Endothelial cell of umbilical vein (primary cell): Measurements from ENCODE around the gene ADCY5. TPM values are rescaled to one million over a fixed set of nuclear protein-coding genes. Genes with fewer than 3 reads are reported as not detected.

ENCODE experiments used
- BruUV-seq: library from RNA; stranded (reverse); fragments of 400-500 nt; replicated peaks from 2 replicates; lab custom pipeline; 2021; lab: Mats Ljungman, UMichigan
- CTCF ChIA-PET: fragments of 300-600, 350-600 bp; sonication (Branson Sonifier 250); formaldehyde crosslinking; loops from one replicate; lab custom pipeline; 2021; ENCODE audit warnings: antibody characterized with exemption, inconsistent platforms; lab: Charles Lee
- POLR2A ChIA-PET: fragments of 300-600, 350-600 bp; sonication (Branson Sonifier 250); formaldehyde crosslinking; loops from one replicate; lab custom pipeline; 2021; ENCODE audit warnings: antibody characterized with exemption, inconsistent platforms; lab: Charles Lee
- DNase-seq: peaks from one replicate; pipeline ENCODE4 v3.0.0-alpha.2; 2011; ENCODE audit warnings: low read depth, low spot score
- FAIRE-seq: peaks from 2 replicates; lab custom pipeline; 2011; peaks lifted over from hg19 to GRCh38; lab: Jason Lieb, UNC
- H2AFZ ChIP-seq: 2 replicates; pipeline ENCODE4 v1.6.0; 2012; ENCODE audit warnings: low read depth, low read length, control low read depth, inconsistent platforms
- H3K27ac ChIP-seq: 2 replicates; pipeline ENCODE4 v1.5.1; 2011; ENCODE audit warnings: low read depth, mild to moderate bottlenecking, control low read depth, low read length, moderate library complexity; ENCODE audit not compliant: insufficient read depth
- H3K27me3 ChIP-seq, 2 experiments: 2 replicates each; pipeline versions ENCODE4 v1.6.0 to v1.6.1; 2011; ENCODE audit warnings: low read length in 2 of 2, mixed read lengths in 1 of 2; ENCODE audit not compliant: control insufficient read depth in 2 of 2, insufficient read depth in 2 of 2
- H3K36me3 ChIP-seq, 2 experiments: 2 replicates in 1 of 2; 3 replicates in 1 of 2; pipeline ENCODE4 v1.5.1; 2011; ENCODE audit warnings: low read length in 2 of 2, mild to moderate bottlenecking in 1 of 2, moderate library complexity in 1 of 2; ENCODE audit not compliant: control insufficient read depth in 2 of 2, insufficient read depth in 2 of 2; ENCODE audit errors: extremely low read depth in 1 of 2
- H3K4me1 ChIP-seq: 3 replicates; pipeline ENCODE4 v1.5.1; 2011; ENCODE audit warnings: mild to moderate bottlenecking, low read length; ENCODE audit not compliant: control insufficient read depth, insufficient read depth; ENCODE audit errors: extremely low read depth
- H3K4me2 ChIP-seq: 2 replicates; pipeline ENCODE4 v1.6.1; 2011; ENCODE audit warnings: low read length, control low read depth, mixed read lengths; ENCODE audit not compliant: insufficient read depth
- H3K4me3 ChIP-seq, 3 experiments: fragments of 200-600 bp in 1 of 3; sonication (generic), shearing (Covaris generic) in 1 of 3; replicated peaks in 1 of 3; 2 replicates each; pipeline ENCODE4 v1.5.1; 2011 to 2016; ENCODE audit warnings: control low read depth in 3 of 3, low read length in 3 of 3, mild to moderate bottlenecking in 2 of 3, inconsistent platforms in 1 of 3, low read depth in 1 of 3, moderate library complexity in 1 of 3; ENCODE audit not compliant: insufficient read depth in 1 of 3
- H3K79me2 ChIP-seq: 2 replicates; pipeline ENCODE4 v1.6.0; 2012; ENCODE audit warnings: low read length, inconsistent platforms; ENCODE audit not compliant: control insufficient read depth, insufficient read depth
- H3K9ac ChIP-seq: replicated peaks from 2 replicates; pipeline ENCODE3; 2011; ENCODE audit warnings: low read length, control low read depth; ENCODE audit not compliant: insufficient read depth; ENCODE audit errors: extremely low read depth
- H3K9me1 ChIP-seq: replicated peaks from 3 replicates; pipeline ENCODE4 v1.6.0; 2011; ENCODE audit warnings: mild to moderate bottlenecking, low read length; ENCODE audit not compliant: control insufficient read depth, insufficient read depth; ENCODE audit errors: extremely low read depth
- H3K9me3 ChIP-seq: replicated peaks from 2 replicates; pipeline ENCODE4 v1.5.1; 2012; ENCODE audit warnings: low read length, inconsistent platforms; ENCODE audit not compliant: control insufficient read depth, insufficient read depth
- H4K20me1 ChIP-seq: replicated peaks from 2 replicates; pipeline ENCODE3; 2011; ENCODE audit warnings: mild to moderate bottlenecking, low read length; ENCODE audit not compliant: control insufficient read depth, insufficient read depth; ENCODE audit errors: extremely low read depth
- EZH2 ChIP-seq: IDR thresholded peaks from 2 replicates; pipeline ENCODE4 v1.6.1; 2012; ENCODE audit warnings: borderline replicate concordance, low read depth, mild to moderate bottlenecking, moderate library complexity, low read length, inconsistent platforms; ENCODE audit not compliant: severe bottlenecking
- FOS ChIP-seq: IDR thresholded peaks from 2 replicates; pipeline ENCODE4 v1.6.1; 2011; ENCODE audit warnings: mild to moderate bottlenecking, low read length, moderate library complexity, borderline replicate concordance; ENCODE audit not compliant: insufficient read depth
- GATA2 ChIP-seq: IDR thresholded peaks from 2 replicates; pipeline ENCODE4 v1.7.0; 2011; ENCODE audit warnings: low read depth, mild to moderate bottlenecking, moderate library complexity, mixed read lengths, low read length; ENCODE audit not compliant: insufficient read length, insufficient read depth
- JUN ChIP-seq: IDR thresholded peaks from 2 replicates; pipeline ENCODE4 v1.6.1; 2011; ENCODE audit warnings: borderline replicate concordance, low read depth; ENCODE audit not compliant: insufficient read length, insufficient read depth
- MYC ChIP-seq: IDR thresholded peaks from one replicate; pipeline ENCODE4 v1.6.1; 2011; ENCODE audit warnings: mild to moderate bottlenecking, low read depth, low read length
- POLR2A ChIP-seq: IDR thresholded peaks from 2 replicates; pipeline ENCODE4 v1.6.1; 2012; ENCODE audit warnings: low read depth, mild to moderate bottlenecking, control low read depth, low read length
- POLR2AphosphoS5 ChIP-seq: IDR thresholded peaks from 2 replicates; pipeline ENCODE4 v1.6.1; 2012; ENCODE audit warnings: low read depth, mild to moderate bottlenecking, control low read depth, low read length, moderate library complexity; ENCODE audit not compliant: insufficient read depth
- dilution Hi-C: fragments of 300-500 bp; cut with MboI; formaldehyde crosslinking; loops from one replicate; pipeline ENCODE4 v1.15.0; 2019; ENCODE audit warnings: low sequenced_read_pairs; ENCODE audit not compliant: extremely low pct_ligation_motif_present
- intact Hi-C: fragments of 100-400 bp; cut with micrococcal nuclease; formaldehyde crosslinking; loops from one replicate; pipeline ENCODE4 v1.10.0; 2022
- polyA plus RNA-seq, 4 experiments: library from polyadenylated mRNA; depleted of rRNA in 3 of 4; stranded (reverse) in 3 of 4; unstranded in 1 of 4; fragments of >200 nt; gene quantifications; 2 replicates each; pipeline versions ENCODE4 v1.2.1 to v1.2.3, GENCODE V29; 2011 to 2012; ENCODE audit warnings: missing spikeins in 1 of 4
- total RNA-seq: library from RNA; stranded (reverse); gene quantifications from 2 replicates; pipeline ENCODE4 v1.2.3, GENCODE V29; 2021
- TF ChIP-seq, protein P1 (sequence below): IDR thresholded peaks from 2 replicates; pipeline ENCODE4 v1.6.1; 2011; ENCODE audit not compliant: insufficient read depth, insufficient read length
- TF ChIP-seq, protein P2 (sequence below), 2 donors: IDR thresholded peaks; 1 replicate in 1 of 2; 2 replicates in 1 of 2; pipeline ENCODE4 v1.5.1; 2011; ENCODE audit warnings: low read length in 2 of 2, mild to moderate bottlenecking in 2 of 2, moderate library complexity in 2 of 2, control low read depth in 1 of 2, inconsistent platforms in 1 of 2, low read depth in 1 of 2; ENCODE audit not compliant: insufficient read depth in 1 of 2; ENCODE audit errors: extremely low read depth in 1 of 2

Gene ADCY5
- total and polyA plus RNA-seq, 2 donors (not counting 3 experiments of a cell fraction or from before 2014, with no cell fraction given) = 0.01 TPM; not detected in 1

DNA sequence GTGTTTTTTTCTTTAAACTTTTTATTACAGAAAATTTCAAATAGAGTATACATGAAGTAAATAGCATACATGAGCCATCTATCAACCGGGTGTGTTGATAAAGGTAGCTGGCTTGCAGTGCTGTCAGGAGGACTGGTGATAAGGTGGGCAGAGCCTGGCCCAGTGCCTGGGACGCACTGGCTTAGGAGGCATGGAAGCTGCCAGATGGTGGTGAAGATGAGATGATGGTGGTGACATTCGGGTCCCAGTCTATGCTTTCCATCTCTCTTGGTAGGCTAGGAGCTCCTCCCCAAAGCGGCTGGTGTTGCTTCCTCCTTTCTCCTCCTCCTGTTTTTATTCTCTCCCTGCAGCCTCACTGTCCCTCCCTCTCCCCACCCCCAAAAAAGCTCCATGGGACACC, 101.7 kb downstream of the ADCY5 start:
- TF ChIP-seq JUN = no peak
- no peak for TF ChIP-seq FOS
- TF ChIP-seq POLR2AphosphoS5 = no peak
- TF ChIP-seq MYC = no peak
- no peak for TF ChIP-seq EZH2
- TF ChIP-seq, protein P1, sequence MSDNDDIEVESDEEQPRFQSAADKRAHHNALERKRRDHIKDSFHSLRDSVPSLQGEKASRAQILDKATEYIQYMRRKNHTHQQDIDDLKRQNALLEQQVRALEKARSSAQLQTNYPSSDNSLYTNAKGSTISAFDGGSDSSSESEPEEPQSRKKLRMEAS = no peak
- TF ChIP-seq, protein P2, sequence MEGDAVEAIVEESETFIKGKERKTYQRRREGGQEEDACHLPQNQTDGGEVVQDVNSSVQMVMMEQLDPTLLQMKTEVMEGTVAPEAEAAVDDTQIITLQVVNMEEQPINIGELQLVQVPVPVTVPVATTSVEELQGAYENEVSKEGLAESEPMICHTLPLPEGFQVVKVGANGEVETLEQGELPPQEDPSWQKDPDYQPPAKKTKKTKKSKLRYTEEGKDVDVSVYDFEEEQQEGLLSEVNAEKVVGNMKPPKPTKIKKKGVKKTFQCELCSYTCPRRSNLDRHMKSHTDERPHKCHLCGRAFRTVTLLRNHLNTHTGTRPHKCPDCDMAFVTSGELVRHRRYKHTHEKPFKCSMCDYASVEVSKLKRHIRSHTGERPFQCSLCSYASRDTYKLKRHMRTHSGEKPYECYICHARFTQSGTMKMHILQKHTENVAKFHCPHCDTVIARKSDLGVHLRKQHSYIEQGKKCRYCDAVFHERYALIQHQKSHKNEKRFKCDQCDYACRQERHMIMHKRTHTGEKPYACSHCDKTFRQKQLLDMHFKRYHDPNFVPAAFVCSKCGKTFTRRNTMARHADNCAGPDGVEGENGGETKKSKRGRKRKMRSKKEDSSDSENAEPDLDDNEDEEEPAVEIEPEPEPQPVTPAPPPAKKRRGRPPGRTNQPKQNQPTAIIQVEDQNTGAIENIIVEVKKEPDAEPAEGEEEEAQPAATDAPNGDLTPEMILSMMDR (IDR thresholded peaks at IDR 0.05; ENCODE audit: extremely low read depth in 1 of 2, insufficient read depth in 1 of 2, low read depth in 1 of 2, low read length in 2 of 2) = no peak
- no peak for TF ChIP-seq GATA2
- TF ChIP-seq POLR2A = no peak
- H4K20me1 ChIP-seq = no peaks in the 10 kb centered on the region
- POLR2A ChIA-PET = no interaction called here
- CTCF ChIA-PET = no interaction called here
- DNase-seq (no peak), FAIRE-seq (no peak)
- no peaks in the 10 kb centered on the region for H3K9me3 ChIP-seq
- intact Hi-C loops (no loop called here), dilution Hi-C loops (no loop called here)
- H2AFZ ChIP-seq = no peak overlapping the region
- no peak overlapping the region for H3K27ac ChIP-seq
- no peaks in the 10 kb centered on the region for H3K27me3 ChIP-seq
- H3K79me2 ChIP-seq = no peaks in the 10 kb centered on the region
- no peaks in the 10 kb centered on the region for H3K36me3 ChIP-seq
- H3K4me1 ChIP-seq = no peaks in the 10 kb centered on the region
- no peak overlapping the region for H3K4me2 ChIP-seq
- no peaks in the 10 kb centered on the region for H3K9me1 ChIP-seq
- no peak overlapping the region for H3K9ac ChIP-seq
- H3K4me3 ChIP-seq = no peak overlapping the region
- no TSS peak for BruUV-seq
